Measurements from ENCODE around the gene SPESP1.

Gene SPESP1

GRCh38 chr15:68991723-68992122 lies 61.4 kb downstream of the SPESP1 start:
- DNase-seq (ENCODE audit: low spot score): no peak

- peak; percentile 18 for DNase-seq (ENCODE audit: low spot score)
These were observed 62.4 kb downstream of the SPESP1 start for GRCh38 chr15:68992696-68993095.

GRCh38 chr15:68993276-68993675 lies 63.0 kb downstream of the SPESP1 start:
- peak; percentile 33 for DNase-seq (ENCODE audit: low spot score)

GRCh38 chr15:68994149-68994548 lies 63.8 kb downstream of the SPESP1 start:
- peak; percentile 37 for DNase-seq (ENCODE audit: low spot score)

- DNase-seq (ENCODE audit: low spot score): peak; percentile 15
These were observed 64.8 kb downstream of the SPESP1 start for GRCh38 chr15:68994981-68995761.
